ENCODE results near the gene ADAMTS13. TPM values are rescaled to one million over a fixed set of nuclear protein-coding genes. Genes with fewer than 3 reads are reported as not detected.
A peak's percentile ranks its signal among the peaks of the same experiment; 100 is the strongest.
"Not testable (repeated sequence)": the region's sequence is repeated elsewhere in the genome, so short reads cannot be mapped to it uniquely, and the experiment has no call there.

ADAMTS13 gene
- total RNA-seq, 1 donor from 2014 or later, result 0.53 TPM

GRCh38 chr9:133389562-133389961 is 32.6 kb upstream of the ADAMTS13 start:
- FAIRE-seq, result no peak
- H3K4me3 ChIP-seq (ENCODE audit: low read depth, low read length), result no peak overlapping the region
- DNase-seq (ENCODE audit: low read depth), result no peak
- H3K36me3 ChIP-seq (ENCODE audit: control insufficient read depth, insufficient read depth, low read length), result no peaks in the 10 kb centered on the region
- TF ChIP-seq CTCF (IDR thresholded peaks at IDR 0.05; ENCODE audit: insufficient read depth, low read length, severe bottlenecking), result no peak
- peaks cover 2% of the 10 kb centered on the region for H3K27me3 ChIP-seq (ENCODE audit: control insufficient read depth, insufficient read depth, low read length)

GRCh38 chr9:133390713-133391112 is 31.5 kb upstream of the ADAMTS13 start:
- no peak for TF ChIP-seq CTCF (IDR thresholded peaks at IDR 0.05; ENCODE audit: insufficient read depth, low read length, severe bottlenecking)
- DNase-seq (ENCODE audit: low read depth) (no peak), FAIRE-seq (no peak)
- Histone ChIP-seq H3K36me3 (ENCODE audit: control insufficient read depth, insufficient read depth, low read length) (no peaks in the 10 kb centered on the region), H3K27me3 (ENCODE audit: control insufficient read depth, insufficient read depth, low read length) (peaks cover 2% of the 10 kb centered on the region), H3K4me3 (ENCODE audit: low read depth, low read length) (no peak overlapping the region)

GRCh38 chr9:133391449-133391848 is 30.7 kb upstream of the ADAMTS13 start:
- not testable (repeated sequence) for H3K27me3 ChIP-seq (ENCODE audit: control insufficient read depth, insufficient read depth, low read length); FAIRE-seq; DNase-seq (ENCODE audit: low read depth); H3K4me3 ChIP-seq (ENCODE audit: low read depth, low read length); H3K36me3 ChIP-seq (ENCODE audit: control insufficient read depth, insufficient read depth, low read length)

GRCh38 chr9:133392308-133392707 is 29.9 kb upstream of the ADAMTS13 start:
- DNase-seq (ENCODE audit: low read depth); H3K4me3 ChIP-seq (ENCODE audit: low read depth, low read length); H3K27me3 ChIP-seq (ENCODE audit: control insufficient read depth, insufficient read depth, low read length); H3K36me3 ChIP-seq (ENCODE audit: control insufficient read depth, insufficient read depth, low read length); FAIRE-seq: not testable (repeated sequence)

GRCh38 chr9:133393399-133393798 is 28.8 kb upstream of the ADAMTS13 start:
- H3K4me3 ChIP-seq (ENCODE audit: low read depth, low read length), result no peak overlapping the region
- H3K27me3 ChIP-seq (ENCODE audit: control insufficient read depth, insufficient read depth, low read length), result peaks cover 2% of the 10 kb centered on the region
- no peaks in the 10 kb centered on the region for H3K36me3 ChIP-seq (ENCODE audit: control insufficient read depth, insufficient read depth, low read length)
- DNase-seq (ENCODE audit: low read depth), result no peak
- no peak for FAIRE-seq
- no peak for TF ChIP-seq CTCF (IDR thresholded peaks at IDR 0.05; ENCODE audit: insufficient read depth, low read length, severe bottlenecking)

GRCh38 chr9:133394687-133395271 is 27.4 kb upstream of the ADAMTS13 start:
- H3K4me3 ChIP-seq (ENCODE audit: low read depth, low read length), result no peak overlapping the region
- no peaks in the 10 kb centered on the region for H3K36me3 ChIP-seq (ENCODE audit: control insufficient read depth, insufficient read depth, low read length)
- no peak for FAIRE-seq
- peaks cover 2% of the 10 kb centered on the region for H3K27me3 ChIP-seq (ENCODE audit: control insufficient read depth, insufficient read depth, low read length)
- TF ChIP-seq CTCF (IDR thresholded peaks at IDR 0.05; ENCODE audit: insufficient read depth, low read length, severe bottlenecking), result peak; percentile 16
- DNase-seq (ENCODE audit: low read depth), result no peak

- peak; percentile 52 for TF ChIP-seq CTCF (IDR thresholded peaks at IDR 0.05; ENCODE audit: insufficient read depth, low read length, severe bottlenecking)
- no peak overlapping the region for H3K4me3 ChIP-seq (ENCODE audit: low read depth, low read length)
- peaks cover 2% of the 10 kb centered on the region for H3K27me3 ChIP-seq (ENCODE audit: control insufficient read depth, insufficient read depth, low read length)
- H3K36me3 ChIP-seq (ENCODE audit: control insufficient read depth, insufficient read depth, low read length), result no peaks in the 10 kb centered on the region
- FAIRE-seq (no peak), DNase-seq (ENCODE audit: low read depth) (no peak)
Measured at GRCh38 chr9:133396952-133397351, 25.2 kb upstream of the ADAMTS13 start.
